Peyer's patch (tissue), 4 donors: ENCODE data around the gene MLLT10. TPM values are rescaled to one million over a fixed set of nuclear protein-coding genes. Genes with fewer than 3 reads are reported as not detected.

Source experiments
- DNase-seq, 3 donors: peaks; one replicate each; pipeline ENCODE4 v3.0.0-alpha.2; 2017 to 2019
- H3K27ac ChIP-seq, 4 donors: fragments of 200-600 bp; sonication (generic); one replicate each; pipeline ENCODE4 v1.5.1; 2016 to 2019
- H3K27me3 ChIP-seq, 2 donors: fragments of 200-600 bp; sonication (generic); one replicate each; pipeline ENCODE4 v1.5.1; 2019
- H3K36me3 ChIP-seq, 3 donors: fragments of 200-600 bp; sonication (generic); one replicate each; pipeline ENCODE4 v1.5.1; 2016 to 2019
- H3K4me1 ChIP-seq, 4 donors: fragments of 200-600 bp; sonication (generic); one replicate each; pipeline ENCODE4 v1.5.1; 2016 to 2019
- H3K4me3 ChIP-seq, 4 donors: fragments of 200-600 bp; sonication (generic); 1 replicate in 3 of 4; 2 replicates in 1 of 4; pipeline ENCODE4 v1.5.1; 2016 to 2019; ENCODE audit warnings: mild to moderate bottlenecking in 1 of 4
- H3K9me3 ChIP-seq, 4 donors: fragments of 200-600 bp; sonication (generic); one replicate each; pipeline ENCODE4 v1.5.1; 2016 to 2019; ENCODE audit warnings: mild to moderate bottlenecking in 1 of 4
- CTCF ChIP-seq, 6 experiments: fragments of 450-650 bp in 4 of 6; fragments of 200-600 bp in 2 of 6; sonication (generic) in 1 of 6; IDR thresholded peaks; one replicate each; pipeline ENCODE4 v1.5.1; 2017 to 2019; ENCODE audit warnings: antibody characterized with exemption in 6 of 6, mild to moderate bottlenecking in 3 of 6, moderate library complexity in 1 of 6
- POLR2A ChIP-seq, 2 donors: fragments of 450-650 bp; IDR thresholded peaks; one replicate each; pipeline ENCODE4 v1.5.1; 2017; ENCODE audit warnings: antibody characterized with exemption in 2 of 2, mild to moderate bottlenecking in 2 of 2, moderate library complexity in 2 of 2
- small RNA-seq, 2 donors: library from RNA; depleted of rRNA; stranded (forward); fragments of <200 nt; gene quantifications; one replicate each; pipeline ENCODE3, GENCODE V24; 2016
- total RNA-seq, 4 donors: library from RNA; depleted of rRNA; stranded (reverse); fragments of >200 nt; gene quantifications; one replicate each; pipeline ENCODE4 v1.1.0, GENCODE V29; 2016

MLLT10 gene
- total RNA-seq, 4 donors from 2014 or later, result 25.2 to 65.2 (median 40.1) TPM

- Histone ChIP-seq H3K9me3 (no peaks in the 10 kb centered on the region), H3K27ac (no peak overlapping the region), H3K4me1 (no peaks in the 10 kb centered on the region), H3K27me3 (no peaks in the 10 kb centered on the region), H3K4me3 (no peak overlapping the region), H3K36me3 (no peaks in the 10 kb centered on the region)
- DNase-seq, result no peak
- TF ChIP-seq POLR2A (IDR thresholded peaks at IDR 0.05) (no peak), CTCF (IDR thresholded peaks at IDR 0.05) (no peak)
These were observed 235.0 kb downstream of the MLLT10 start for GRCh38 chr10:21769041-21769440.

DNA sequence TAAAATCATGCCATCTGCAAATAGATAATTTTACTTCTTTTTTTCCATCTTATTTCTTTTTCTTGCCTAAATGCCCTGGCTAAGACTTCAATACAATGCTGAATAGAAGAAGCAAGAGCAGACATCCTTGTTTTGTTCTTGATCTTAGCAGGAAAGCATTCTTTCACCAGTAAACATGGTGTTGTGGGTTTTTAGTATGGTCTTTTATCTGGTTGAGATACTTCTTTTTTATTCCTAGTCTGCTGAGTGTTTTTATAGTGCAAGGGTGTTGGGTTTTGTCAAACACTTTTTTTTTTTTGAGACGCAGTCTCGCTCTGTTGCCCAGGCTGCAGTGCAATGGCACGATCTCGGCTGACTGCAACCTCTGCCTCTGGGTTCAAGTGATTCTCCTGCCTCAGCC lies 237.2 kb downstream of the MLLT10 start:
- Histone ChIP-seq H3K36me3 (no peaks in the 10 kb centered on the region), H3K27me3 (no peaks in the 10 kb centered on the region), H3K4me1 (no peaks in the 10 kb centered on the region), H3K9me3 (no peaks in the 10 kb centered on the region), H3K4me3 (no peak overlapping the region), H3K27ac (no peak overlapping the region)
- TF ChIP-seq CTCF (IDR thresholded peaks at IDR 0.05), result no peak
- no peak for TF ChIP-seq POLR2A (IDR thresholded peaks at IDR 0.05)
- DNase-seq, result no peak

DNA sequence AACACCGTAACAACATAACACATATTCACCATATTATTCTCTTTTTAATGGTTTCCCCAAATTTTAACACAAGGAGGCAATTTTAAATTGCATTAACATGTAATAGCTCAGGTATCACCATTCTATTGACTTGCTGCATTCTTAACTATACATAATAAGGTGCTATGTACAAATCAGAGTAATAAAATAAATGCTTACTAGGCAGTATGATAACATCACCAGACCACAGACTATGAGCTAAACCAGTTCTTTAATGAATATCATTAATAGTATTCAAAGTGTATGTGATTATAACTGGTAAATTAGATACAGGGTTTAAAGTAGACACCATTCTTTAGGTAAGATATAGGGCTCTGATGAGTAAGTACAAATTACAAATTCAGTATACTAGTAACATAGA lies 242.9 kb downstream of the MLLT10 start:
- DNase-seq, result no peak
- TF ChIP-seq POLR2A (IDR thresholded peaks at IDR 0.05) (no peak), CTCF (IDR thresholded peaks at IDR 0.05) (no peak)

GRCh38 chr10:21791276-21791675 lies 257.2 kb downstream of the MLLT10 start:
- no peaks in the 10 kb centered on the region for H3K9me3 ChIP-seq
- H3K4me3 ChIP-seq, result no peak overlapping the region
- TF ChIP-seq POLR2A (IDR thresholded peaks at IDR 0.05), result no peak
- no peak for TF ChIP-seq CTCF (IDR thresholded peaks at IDR 0.05)
- no peak overlapping the region for H3K27ac ChIP-seq
- no peak for DNase-seq
- no peaks in the 10 kb centered on the region for H3K4me1 ChIP-seq
- H3K27me3 ChIP-seq, result no peaks in the 10 kb centered on the region
- H3K36me3 ChIP-seq, result no peaks in the 10 kb centered on the region

More for the DNA sequence above, 242.9 kb downstream of the MLLT10 start:
- Histone ChIP-seq H3K4me1 (no peaks in the 10 kb centered on the region), H3K27ac (no peak overlapping the region), H3K27me3 (no peaks in the 10 kb centered on the region), H3K4me3 (no peak overlapping the region), H3K9me3 (no peaks in the 10 kb centered on the region), H3K36me3 (no peaks in the 10 kb centered on the region)

Small RNA genes lying within 50 kb of the gene (small RNA-seq; reads per million reads assigned to genes)
- gene MIR1915 (0 reads per million in 2 donors), gene RN7SKP219 (0 reads per million in 2 donors), gene RNU6-1141P (0 reads per million in 2 donors), gene RNU6-306P (0 reads per million in 2 donors)

Other genes starting within 250 kb of the MLLT10 start
- under 1 TPM in 1 of 4 donors, not detected in 3; 0.27 TPM for gene SKIDA1, start 8.6 kb upstream of the MLLT10 start, total RNA-seq